ENCODE measurements around the gene KRT23.

- no peak for TF ChIP-seq CTCF (conservative IDR thresholded peaks at IDR 0.05)
- TF ChIP-seq EZH2 (IDR thresholded peaks at IDR 0.05; ENCODE audit: low read depth) = no peak
Observed at GRCh38 chr17:40961591-40961990, 24.1 kb upstream of the KRT23 start.
